Heart left ventricle (tissue), 13 donors: ENCODE measurements around the gene HMCN2.

ENCODE experiments used
- POLR2A ChIP-seq, 2 donors: fragments of 450-650 bp; IDR thresholded peaks; one replicate each; pipeline ENCODE4 v1.6.1; 2017; ENCODE audit warnings: antibody characterized with exemption in 2 of 2, mild to moderate bottlenecking in 2 of 2, moderate library complexity in 2 of 2
- TF ChIP-seq, protein P1 (sequence below), 12 donors: fragments of 200-600 bp; sonication (generic) in 4 of 12; IDR thresholded peaks; one replicate each; pipeline versions ENCODE4 v1.5.0 to v1.8.0; 2018 to 2022; ENCODE audit warnings: antibody characterized with exemption in 12 of 12, mild to moderate bottlenecking in 5 of 12
- donor health status: ischemic (EF 13 %, LVEDD 7.1; RV severe dilation, severe dysfunction).
- donor health status: DM: no; HTN: yes; CAD: no.
- donor health status: DM: no; HTN: no; CAD: no.
- donor health status: ischemic (EF 25% LVEDD 6.9; RV normal size, moderate dysfunction).
- donor health status: ischemic (EF 25% LVEDD 5.7; RV mildly dilated, moderate dysfunction).
- donor health status: ischemic (EF 35%, LVEDD 5.7; RV mildly dilated, moderate dysfunction).
- donor health status: nonischemic (EF 11% LVEDD 7.7; RV severe dilation, severe dysfunction).
- donor health status: DM: yes; HTN: yes; CAD: no.
- donor health status: PGD.
- donor health status: ischemic (EF 29% LVEDD 5.4; RV normal size, mild dysfunction).
- donor health status: nonischemic (EF 23%, LVEDD 6.1; RV moderate dilation, normal function).

DNA sequence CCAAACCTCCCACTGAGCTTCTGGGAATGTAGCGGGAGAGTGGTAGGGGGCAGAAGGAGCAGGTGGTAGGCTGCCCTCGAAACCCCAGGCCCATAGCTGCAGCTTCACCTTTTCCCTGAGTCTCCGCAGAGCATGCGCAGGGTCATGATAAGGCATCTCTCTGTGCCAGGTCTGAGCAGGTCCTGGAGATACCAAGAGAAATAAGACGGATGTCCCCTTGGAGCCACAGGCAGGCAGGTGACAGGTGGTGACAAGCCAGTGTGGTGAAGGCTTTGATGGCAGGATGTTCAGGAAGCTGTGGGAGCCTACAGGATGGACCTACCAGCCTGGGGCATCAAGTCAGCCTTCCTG, 68.1 kb downstream of the HMCN2 start:
- TF ChIP-seq, protein P1, sequence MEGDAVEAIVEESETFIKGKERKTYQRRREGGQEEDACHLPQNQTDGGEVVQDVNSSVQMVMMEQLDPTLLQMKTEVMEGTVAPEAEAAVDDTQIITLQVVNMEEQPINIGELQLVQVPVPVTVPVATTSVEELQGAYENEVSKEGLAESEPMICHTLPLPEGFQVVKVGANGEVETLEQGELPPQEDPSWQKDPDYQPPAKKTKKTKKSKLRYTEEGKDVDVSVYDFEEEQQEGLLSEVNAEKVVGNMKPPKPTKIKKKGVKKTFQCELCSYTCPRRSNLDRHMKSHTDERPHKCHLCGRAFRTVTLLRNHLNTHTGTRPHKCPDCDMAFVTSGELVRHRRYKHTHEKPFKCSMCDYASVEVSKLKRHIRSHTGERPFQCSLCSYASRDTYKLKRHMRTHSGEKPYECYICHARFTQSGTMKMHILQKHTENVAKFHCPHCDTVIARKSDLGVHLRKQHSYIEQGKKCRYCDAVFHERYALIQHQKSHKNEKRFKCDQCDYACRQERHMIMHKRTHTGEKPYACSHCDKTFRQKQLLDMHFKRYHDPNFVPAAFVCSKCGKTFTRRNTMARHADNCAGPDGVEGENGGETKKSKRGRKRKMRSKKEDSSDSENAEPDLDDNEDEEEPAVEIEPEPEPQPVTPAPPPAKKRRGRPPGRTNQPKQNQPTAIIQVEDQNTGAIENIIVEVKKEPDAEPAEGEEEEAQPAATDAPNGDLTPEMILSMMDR (IDR thresholded peaks at IDR 0.05), result no peak
- no peak for TF ChIP-seq POLR2A (IDR thresholded peaks at IDR 0.05)
